ENCODE data around the gene PFDN5. TPM values are rescaled to one million over a fixed set of nuclear protein-coding genes. Genes with fewer than 3 reads are reported as not detected.

Gene PFDN5
- total RNA-seq, 2 donors from 2014 or later = 337 to 403 TPM

- no peak for DNase-seq
- intact Hi-C loops (cut with DNase I) = no loop called here
Measured at GRCh38 chr12:53343449-53343848, 48.1 kb downstream of the PFDN5 start.

DNA sequence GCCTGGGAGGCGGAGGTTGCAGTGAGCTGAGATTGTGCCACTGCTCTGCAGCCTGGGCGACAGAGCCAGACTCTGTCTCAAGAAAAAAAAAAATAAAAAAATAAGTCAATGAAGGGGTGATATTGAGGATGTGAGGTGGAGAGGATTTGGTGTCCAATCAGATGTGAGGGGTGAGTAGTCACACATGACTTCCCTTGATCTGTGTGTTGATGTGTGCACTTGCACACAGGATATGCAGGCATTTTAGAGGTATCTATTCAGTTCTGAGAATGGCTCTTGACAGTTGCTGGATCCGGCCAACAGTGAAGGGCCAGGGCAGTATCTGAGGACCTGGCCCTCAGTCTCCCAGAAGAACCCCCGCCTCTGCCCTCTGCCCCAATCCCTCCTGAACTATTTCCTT lies 48.6 kb downstream of the PFDN5 start:
- WGBS, 2 donors = 97 to 99% methylated on average over 4 of the region's 4 CpGs
- Histone ChIP-seq H3K4me1 (peaks cover 8% of the 10 kb centered on the region), H3K9me3 (no peaks in the 10 kb centered on the region), H3K27me3 (no peaks in the 10 kb centered on the region), H3K36me3 (replicated peaks in 1 of 2; ENCODE audit: insufficient read depth in 1 of 2, low read depth in 2 of 2) (no peaks in the 10 kb centered on the region), H3K4me3 (no peak overlapping the region), H3K27ac (no peak overlapping the region)
- DNase-seq (no peak), ATAC-seq (no peak)
- intact Hi-C loops (cut with DNase I) = no loop called here
- TF ChIP-seq POLR2A (IDR thresholded peaks at IDR 0.05) = no peak
- TF ChIP-seq, protein P1, sequence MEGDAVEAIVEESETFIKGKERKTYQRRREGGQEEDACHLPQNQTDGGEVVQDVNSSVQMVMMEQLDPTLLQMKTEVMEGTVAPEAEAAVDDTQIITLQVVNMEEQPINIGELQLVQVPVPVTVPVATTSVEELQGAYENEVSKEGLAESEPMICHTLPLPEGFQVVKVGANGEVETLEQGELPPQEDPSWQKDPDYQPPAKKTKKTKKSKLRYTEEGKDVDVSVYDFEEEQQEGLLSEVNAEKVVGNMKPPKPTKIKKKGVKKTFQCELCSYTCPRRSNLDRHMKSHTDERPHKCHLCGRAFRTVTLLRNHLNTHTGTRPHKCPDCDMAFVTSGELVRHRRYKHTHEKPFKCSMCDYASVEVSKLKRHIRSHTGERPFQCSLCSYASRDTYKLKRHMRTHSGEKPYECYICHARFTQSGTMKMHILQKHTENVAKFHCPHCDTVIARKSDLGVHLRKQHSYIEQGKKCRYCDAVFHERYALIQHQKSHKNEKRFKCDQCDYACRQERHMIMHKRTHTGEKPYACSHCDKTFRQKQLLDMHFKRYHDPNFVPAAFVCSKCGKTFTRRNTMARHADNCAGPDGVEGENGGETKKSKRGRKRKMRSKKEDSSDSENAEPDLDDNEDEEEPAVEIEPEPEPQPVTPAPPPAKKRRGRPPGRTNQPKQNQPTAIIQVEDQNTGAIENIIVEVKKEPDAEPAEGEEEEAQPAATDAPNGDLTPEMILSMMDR (IDR thresholded peaks at IDR 0.05) = no peak

More at GRCh38 chr12:53343449-53343848, 48.1 kb downstream of the PFDN5 start:
- Histone ChIP-seq H3K4me3 (no peak overlapping the region), H3K27me3 (no peaks in the 10 kb centered on the region), H3K9me3 (no peaks in the 10 kb centered on the region), H3K36me3 (replicated peaks in 1 of 2; ENCODE audit: insufficient read depth in 1 of 2, low read depth in 2 of 2) (no peaks in the 10 kb centered on the region), H3K4me1 (peaks cover 8% of the 10 kb centered on the region), H3K27ac (no peak overlapping the region)
- 59 to 60% methylated on average over 3 of the region's 3 CpGs for WGBS, 2 donors
- no peak for TF ChIP-seq POLR2A (IDR thresholded peaks at IDR 0.05)
- TF ChIP-seq, protein P1 (IDR thresholded peaks at IDR 0.05) = no peak
- ATAC-seq = no peak

DNA sequence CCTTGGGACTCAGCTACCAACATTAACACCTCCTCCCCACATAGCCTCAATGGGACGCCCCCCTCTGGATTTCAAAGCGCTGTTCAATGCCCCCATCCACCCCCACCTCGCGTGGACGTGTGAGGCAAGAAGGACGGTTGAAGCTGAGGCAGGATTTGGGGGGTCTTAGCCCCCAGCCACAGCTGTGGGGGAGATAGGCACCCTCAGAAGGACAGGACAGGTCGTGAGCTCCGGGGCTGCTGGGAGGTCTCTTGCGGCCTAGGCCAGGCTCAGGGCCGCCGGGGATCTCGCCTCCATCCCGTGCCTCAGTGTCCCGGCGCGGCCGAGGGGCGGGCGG lies 49.1 kb downstream of the PFDN5 start:
- no peak for ATAC-seq
- Histone ChIP-seq H3K4me1 (peaks cover 8% of the 10 kb centered on the region), H3K27me3 (no peaks in the 10 kb centered on the region), H3K9me3 (no peaks in the 10 kb centered on the region), H3K4me3 (no peak overlapping the region), H3K27ac (no peak overlapping the region), H3K36me3 (replicated peaks in 1 of 2; ENCODE audit: insufficient read depth in 1 of 2, low read depth in 2 of 2) (no peaks in the 10 kb centered on the region)
- TF ChIP-seq, protein P1 (IDR thresholded peaks at IDR 0.05) = no peak
- no peak for TF ChIP-seq POLR2A (IDR thresholded peaks at IDR 0.05)
- DNase-seq = no peak
- intact Hi-C loops (cut with DNase I) = no loop called here
- WGBS, 2 donors = 7 to 24% methylated on average over 6 to 17 of the region's 19 CpGs

DNA sequence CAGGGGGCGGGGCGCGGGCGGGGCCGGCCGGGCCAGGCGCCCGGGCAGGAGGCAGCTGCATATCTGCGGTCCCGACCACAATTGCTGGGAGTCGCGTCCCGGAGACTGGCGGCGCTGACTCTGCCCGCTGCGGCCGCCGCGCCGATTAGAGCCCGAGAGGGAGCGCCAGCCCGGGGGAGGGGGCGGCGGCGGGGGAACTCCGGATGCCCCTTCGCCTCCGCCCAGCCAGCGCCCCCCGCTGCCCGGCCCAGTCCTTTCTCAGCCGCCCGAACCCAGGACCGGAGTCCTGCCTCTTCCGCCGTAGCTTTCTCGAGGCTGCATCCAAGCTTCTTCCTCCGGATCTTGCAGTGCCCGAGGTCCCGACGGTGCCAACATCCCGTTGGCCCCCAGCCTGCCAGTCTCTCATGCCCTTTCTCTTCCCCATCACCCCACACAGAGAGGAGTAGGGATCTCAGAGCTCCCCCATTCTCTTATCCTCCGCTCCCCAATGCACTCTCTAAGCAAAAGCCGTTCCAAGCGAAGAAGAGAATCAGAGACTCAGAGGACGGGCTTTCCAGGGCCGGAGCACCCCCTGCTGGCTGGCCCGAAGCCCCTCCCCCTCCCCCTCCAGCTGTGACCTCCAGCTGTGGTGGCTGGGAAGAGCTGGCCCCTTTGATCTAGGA lies 49.6 kb downstream of the PFDN5 start:
- H3K4me3 ChIP-seq = peak overlapping the region; percentile 35 to 57
- no peaks in the 10 kb centered on the region for H3K36me3 ChIP-seq (replicated peaks in 1 of 2; ENCODE audit: insufficient read depth in 1 of 2, low read depth in 2 of 2)
- peak overlapping the region in 3 of 4 donors; percentile 35 to 61 (median 51) for H3K27ac ChIP-seq
- intact Hi-C loops (cut with DNase I) = no loop called here
- no peaks in the 10 kb centered on the region for H3K9me3 ChIP-seq
- TF ChIP-seq, protein P1 (IDR thresholded peaks at IDR 0.05) = peak; percentile 55 to 82 (median 70)
- TF ChIP-seq POLR2A (IDR thresholded peaks at IDR 0.05) = peak in 2 of 3 donors; percentile 19 to 21
- ATAC-seq (peak; percentile 86), DNase-seq (peak; percentile 75 to 81 (median 79))
- H3K4me1 ChIP-seq = peaks cover 8% of the 10 kb centered on the region
- WGBS, 2 donors = 1% methylated on average over 14 to 40 of the region's 50 CpGs
- no peaks in the 10 kb centered on the region for H3K27me3 ChIP-seq
